GM12874 (cell line): ENCODE measurements around the gene TBC1D22A.

Experiments used
- CTCF ChIP-seq: IDR thresholded peaks from 2 replicates; pipeline ENCODE4 v1.5.1; 2011; ENCODE audit warnings: low read depth, mild to moderate bottlenecking, control low read depth, low read length, moderate library complexity; ENCODE audit not compliant: insufficient read depth

TBC1D22A gene

GRCh38 chr22:47174671-47175112 lies 412.2 kb downstream of the TBC1D22A start:
- no peak for TF ChIP-seq CTCF

- no peak for TF ChIP-seq CTCF
These were observed 412.9 kb downstream of the TBC1D22A start for GRCh38 chr22:47175151-47176025.

GRCh38 chr22:47176026-47176389 lies 413.6 kb downstream of the TBC1D22A start:
- TF ChIP-seq CTCF = no peak

- no peak for TF ChIP-seq CTCF
These were observed 414.3 kb downstream of the TBC1D22A start for GRCh38 chr22:47176573-47177333.

- no peak for TF ChIP-seq CTCF
These were observed 414.9 kb downstream of the TBC1D22A start for GRCh38 chr22:47177334-47177815.

- no peak for TF ChIP-seq CTCF
These were observed 415.9 kb downstream of the TBC1D22A start for GRCh38 chr22:47178339-47178738.

GRCh38 chr22:47180796-47181195 lies 418.3 kb downstream of the TBC1D22A start:
- TF ChIP-seq CTCF = no peak
